HG02884 (cell line): ENCODE data around the gene FRY.
"Not testable (repeated sequence)": the region's sequence is repeated elsewhere in the genome, so short reads cannot be mapped to it uniquely, and the experiment has no call there.

ENCODE experiments used
- ATAC-seq: cut with Tn5 transposase; IDR thresholded peaks from one replicate; pipeline ENCODE4 v1.9.1; 2021; ENCODE audit warnings: mild to moderate bottlenecking, moderate library complexity; ENCODE audit not compliant: unreplicated experiment

FRY gene

DNA sequence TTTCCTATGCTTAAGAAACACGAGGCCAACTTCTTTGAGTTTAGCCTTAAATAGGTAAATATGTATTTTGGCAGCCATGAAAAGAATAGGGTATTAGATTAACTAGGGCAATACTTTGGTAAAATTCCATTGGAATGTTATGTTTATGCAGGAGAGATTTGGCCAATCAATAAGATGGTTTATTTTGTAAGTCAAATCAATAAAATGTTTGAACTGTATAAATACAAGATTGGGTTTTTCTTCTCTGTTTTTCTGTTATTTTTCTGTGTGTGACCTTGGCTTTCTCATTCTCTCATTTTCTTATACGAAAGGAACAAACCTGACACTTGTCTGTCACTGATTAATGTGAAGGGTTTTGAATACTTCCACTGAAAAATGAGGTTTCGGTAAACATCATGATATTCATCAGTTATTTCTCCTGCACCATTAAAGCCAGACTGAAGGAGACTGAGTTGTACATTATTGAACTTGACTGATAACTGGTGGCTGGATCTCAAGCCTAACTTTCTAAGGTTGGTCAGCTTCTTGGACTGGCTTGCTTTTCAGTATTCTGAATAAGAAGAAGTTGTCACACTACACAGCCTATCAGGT lies 8.6 kb downstream of the FRY start:
- no peak for ATAC-seq

DNA sequence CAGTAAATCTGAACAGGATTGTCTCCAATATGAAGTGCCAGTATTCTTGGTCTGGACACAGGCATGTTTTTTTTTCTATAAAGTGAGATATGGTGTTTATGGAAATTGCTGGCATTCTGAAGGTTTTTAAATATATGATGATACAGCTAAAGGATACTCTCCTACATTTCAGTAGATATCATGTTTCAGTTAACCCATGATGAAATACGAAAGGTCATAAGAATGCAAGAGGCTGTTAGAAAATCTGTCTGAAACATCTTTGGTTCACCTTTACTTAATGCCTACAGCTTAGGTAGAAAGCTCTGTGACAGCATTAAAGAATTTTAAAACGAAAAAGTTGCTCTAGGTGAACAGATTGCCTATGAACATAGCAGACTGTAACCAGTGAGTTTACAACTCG lies 9.1 kb downstream of the FRY start:
- no peak for ATAC-seq

DNA sequence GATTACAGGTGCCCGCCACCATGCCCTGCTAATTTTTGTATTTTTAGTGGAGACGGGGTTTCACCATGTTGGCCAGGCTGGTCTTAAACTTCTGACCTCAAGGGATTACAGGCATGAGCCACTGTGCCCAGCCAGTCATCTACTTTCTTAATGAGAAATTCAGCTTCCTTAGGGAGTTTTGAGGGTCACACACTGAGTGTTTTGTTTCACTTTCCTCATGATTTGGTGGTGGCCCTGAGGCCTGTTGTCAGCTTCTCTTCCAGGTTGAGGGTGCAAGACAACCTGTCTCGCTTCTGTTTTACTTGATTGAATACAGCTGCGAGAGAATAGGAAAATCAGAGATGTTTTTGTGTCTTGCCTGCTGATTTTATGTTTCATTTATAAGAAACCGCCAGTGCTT lies 9.9 kb downstream of the FRY start:
- peak; percentile 74 for ATAC-seq

DNA sequence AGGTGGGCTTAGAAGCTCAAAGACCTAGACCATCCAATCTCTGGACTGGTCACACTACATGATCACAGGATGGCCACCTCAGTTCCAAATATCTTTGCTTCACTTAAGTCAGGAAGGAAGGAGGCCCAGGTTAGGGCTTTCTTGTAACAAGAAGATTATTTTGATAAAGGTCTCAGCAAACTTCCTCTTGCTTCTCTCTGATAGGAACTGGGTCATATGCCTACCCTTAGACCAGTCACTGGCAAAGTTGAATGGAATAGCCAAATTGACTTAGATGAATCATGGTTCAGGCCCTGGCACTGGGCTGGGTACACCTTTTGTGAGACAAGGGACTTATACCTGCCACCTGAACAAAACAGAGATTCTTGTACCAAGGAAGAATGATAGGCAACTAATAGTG lies 11.0 kb downstream of the FRY start:
- no peak for ATAC-seq

DNA sequence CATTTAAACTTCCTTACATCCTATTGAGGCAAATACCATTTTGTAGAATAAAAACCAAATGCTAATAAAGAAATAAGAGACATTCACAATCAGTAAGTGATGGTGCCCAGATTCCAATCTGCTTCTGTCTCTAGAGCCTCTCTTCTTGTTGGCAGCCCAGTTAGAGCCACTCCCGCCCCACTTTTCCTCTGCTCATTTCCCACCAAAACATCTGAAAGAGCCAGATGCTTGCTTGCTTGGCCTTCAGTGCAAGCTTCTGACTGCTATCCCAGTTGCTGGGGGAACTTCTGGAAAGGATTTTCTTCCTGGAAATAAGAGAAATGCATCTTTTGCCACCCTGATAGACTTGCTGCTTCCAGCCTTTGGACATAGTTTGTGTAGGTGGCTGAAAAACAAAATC lies 12.9 kb downstream of the FRY start:
- ATAC-seq, result no peak

DNA sequence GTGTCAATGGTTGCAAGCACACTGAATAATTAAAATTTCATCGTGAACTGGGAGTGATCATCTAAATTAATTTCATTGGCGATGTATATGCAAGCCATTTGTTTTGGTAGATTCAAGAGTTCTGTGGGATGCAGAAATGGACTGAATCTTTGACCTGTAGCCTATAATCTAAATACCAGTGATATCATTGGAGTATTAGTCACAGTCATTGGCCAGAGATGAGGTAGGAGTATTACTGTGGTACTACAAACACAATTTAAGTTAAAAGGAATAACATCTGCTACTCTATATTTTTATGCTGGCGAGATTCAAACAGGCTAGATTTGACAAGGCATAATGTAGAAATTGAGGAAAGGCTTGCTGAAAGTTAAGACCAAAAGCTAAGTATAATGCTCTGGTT lies 14.0 kb downstream of the FRY start:
- no peak for ATAC-seq

DNA sequence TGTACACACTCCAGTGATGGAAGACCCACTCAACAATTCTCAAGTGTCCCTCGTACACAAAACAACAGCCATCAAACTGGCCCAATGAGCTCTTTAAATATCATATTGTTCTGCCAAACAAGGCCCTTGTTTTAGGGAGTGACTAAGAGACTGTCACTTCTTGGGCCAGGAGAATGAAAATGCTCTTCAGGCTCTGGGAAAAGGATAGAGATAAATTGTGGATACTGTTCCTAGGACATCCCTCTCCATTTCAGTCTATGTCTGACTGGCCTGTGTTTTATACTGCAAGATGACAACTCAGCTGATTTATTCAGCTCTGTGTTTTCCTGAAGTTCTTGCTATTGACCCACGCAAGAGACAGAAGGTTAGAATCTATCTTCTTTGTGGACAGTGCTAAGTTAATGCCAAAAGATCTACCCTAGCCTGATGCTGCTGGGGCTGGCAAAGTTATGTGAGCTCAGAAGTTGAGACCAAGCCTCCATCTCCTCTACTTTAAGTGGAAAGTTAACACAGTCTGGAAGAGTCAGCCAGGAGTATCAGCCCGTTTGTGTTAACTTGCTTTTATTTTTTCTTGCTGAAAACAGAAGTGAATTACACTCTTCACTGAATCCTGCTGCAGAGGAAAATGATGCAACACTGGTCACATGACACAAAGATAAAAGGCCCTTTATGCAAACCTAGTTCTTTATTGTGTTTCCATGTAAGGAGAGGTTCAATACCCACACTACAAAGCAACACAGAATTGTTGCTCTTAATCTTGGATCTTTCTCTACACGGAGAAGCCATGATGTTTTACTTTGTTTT lies 14.6 kb downstream of the FRY start:
- no peak for ATAC-seq

DNA sequence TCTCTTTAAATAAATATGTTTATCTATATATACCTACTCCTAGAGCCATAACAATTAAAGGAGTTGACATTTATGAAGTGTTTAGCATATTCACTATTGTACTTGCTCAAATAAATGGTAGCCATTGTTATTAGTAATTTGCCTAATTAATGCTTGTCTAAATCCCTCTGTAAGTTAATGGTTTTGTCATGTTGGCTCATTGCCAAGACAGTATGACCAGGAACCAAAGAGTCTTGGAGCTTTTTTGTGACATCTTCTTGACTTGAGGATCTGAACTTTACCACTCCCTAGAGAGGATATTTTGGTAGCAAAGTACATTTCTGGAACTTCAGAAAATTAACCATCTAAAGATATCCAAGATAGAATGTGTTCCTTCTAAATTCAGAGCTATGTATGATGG lies 15.5 kb downstream of the FRY start:
- no peak for ATAC-seq

DNA sequence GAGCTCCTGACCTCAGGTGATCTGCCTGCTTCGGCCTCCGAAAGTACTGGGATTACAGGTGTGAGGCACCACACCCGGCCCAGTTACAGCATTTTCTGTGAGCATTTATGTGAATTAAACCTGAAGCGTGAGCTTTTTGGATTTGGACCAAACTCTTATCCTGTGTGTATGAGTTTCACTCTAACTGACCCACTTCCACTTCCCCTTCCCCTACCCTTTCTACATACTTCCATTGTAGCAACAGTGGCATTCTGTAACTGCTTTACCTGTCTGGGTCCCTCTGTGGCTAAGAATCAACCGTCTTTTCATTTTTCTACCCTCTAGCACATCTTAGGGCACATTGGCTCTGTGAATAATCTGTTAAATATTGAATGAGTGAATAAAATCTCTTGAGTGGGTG lies 16.2 kb downstream of the FRY start:
- ATAC-seq, result no peak

DNA sequence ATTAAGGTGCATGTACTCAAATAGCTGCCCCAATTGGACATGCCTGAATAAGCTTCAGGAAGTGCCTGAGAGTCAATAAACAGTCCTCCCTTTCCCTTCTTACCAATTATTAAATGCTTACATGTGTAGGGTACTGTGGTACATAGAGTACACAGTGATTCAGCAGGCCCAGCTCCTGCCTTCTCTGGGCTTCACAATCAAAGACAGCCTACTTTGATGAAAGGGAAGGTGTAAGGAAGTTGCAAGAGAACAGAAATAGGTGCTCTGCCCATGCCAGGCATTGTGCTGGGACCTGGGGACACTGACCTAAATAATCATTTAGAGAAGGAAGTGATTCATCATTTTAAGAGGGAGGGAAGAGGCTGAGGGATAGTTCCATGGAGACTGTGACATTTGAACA lies 17.2 kb downstream of the FRY start:
- ATAC-seq, result no peak

DNA sequence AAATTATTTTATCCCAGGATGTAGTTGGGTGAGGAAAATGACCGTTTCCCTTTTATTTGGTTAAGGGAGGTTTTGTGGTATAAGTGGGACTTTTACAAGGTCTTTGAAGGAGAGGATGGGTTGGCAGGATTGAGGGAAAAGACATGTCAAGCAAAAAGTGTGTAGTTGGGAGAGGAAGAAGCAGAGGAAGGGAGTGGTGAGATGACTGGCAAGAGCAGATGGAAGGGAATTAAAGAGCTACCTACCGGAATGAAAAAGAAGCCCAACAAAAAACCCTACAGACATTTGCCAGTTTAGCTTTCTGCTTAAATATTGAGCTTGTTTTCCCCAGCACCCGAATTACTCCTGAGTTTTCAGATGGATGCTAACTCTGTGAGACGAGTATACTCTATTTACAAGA lies 19.6 kb downstream of the FRY start:
- no peak for ATAC-seq

DNA sequence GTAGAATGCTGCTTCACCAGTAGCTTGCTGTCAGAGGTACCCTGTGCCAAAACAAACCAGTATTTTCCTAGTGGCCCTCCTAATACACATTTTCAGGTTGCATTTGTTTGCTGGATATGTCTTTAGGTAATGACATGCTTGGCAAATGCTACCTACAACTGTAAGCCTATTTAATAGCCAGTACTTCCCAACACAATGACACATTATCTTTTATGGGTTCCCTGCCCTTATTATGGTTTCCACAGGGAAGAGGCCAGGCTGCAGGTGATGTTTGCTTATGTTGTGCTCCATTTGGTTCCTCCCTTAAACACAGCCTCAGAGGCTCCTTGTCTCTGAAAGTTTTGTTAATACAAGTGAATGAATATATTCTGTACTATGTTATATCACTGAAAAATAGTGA lies 24.7 kb downstream of the FRY start:
- ATAC-seq, result no peak

DNA sequence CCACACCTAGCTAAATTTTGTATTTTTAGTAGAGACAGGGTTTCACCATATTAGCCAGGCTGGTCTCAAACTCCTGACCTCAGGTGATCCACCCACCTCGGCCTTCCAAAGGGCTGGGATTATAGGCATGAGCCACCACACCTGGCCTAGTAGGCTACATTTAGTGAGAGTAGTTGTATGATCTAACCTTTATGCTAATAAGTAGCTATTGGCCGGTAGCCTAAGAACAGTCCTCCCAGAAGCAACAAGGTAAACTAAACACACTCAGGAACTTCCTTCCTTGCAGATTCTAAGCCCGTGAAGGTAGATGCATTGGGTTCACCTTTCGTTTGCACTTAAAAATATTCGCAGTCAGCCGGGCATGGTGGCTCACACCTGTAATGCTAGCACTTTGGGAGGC lies 25.8 kb downstream of the FRY start:
- not testable (repeated sequence) for ATAC-seq

DNA sequence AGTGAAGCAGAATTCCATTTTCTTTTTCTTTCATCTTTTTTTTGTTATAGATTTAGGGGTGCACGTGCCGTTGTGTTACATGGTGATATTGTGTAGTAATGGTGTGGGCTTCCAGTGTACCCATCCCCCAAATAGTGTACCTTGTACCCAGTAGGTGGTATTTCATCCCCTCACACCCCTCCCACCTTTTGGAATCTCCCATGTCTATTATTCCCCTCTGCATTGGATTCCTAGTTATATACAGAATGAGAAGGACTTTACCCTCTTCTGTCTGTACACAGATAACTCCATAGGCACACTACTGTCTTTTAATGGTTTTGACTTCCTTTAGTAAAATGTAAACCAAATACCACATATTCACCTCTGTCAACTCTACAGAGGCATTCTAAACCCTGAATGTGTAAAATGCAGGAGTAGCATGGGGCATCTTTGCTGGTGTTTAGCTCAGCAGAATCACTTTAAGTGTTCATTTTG lies 28.0 kb downstream of the FRY start:
- no peak for ATAC-seq

DNA sequence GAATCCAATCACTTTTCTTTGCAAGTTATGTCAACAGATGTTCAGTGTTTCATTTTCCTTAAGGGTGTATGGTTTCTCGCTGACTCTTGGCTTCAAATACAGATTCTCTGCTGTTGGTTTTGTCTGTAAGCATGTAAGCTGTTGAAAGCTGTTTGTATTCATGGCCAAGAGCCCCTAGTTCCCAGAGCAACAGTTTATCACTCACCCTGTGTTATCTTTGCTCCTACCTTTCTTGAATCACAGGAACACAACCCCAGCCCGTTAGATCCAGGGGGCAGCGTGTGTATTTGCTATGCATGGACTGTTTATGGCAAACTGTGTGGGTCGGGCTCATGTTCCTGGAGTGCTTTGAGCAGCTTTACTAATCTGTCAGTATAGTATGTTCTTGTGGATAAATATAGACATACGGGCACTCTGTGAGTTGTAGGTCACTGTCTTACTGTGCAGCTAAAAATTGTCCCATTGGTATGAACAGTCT lies 28.9 kb downstream of the FRY start:
- no peak for ATAC-seq

DNA sequence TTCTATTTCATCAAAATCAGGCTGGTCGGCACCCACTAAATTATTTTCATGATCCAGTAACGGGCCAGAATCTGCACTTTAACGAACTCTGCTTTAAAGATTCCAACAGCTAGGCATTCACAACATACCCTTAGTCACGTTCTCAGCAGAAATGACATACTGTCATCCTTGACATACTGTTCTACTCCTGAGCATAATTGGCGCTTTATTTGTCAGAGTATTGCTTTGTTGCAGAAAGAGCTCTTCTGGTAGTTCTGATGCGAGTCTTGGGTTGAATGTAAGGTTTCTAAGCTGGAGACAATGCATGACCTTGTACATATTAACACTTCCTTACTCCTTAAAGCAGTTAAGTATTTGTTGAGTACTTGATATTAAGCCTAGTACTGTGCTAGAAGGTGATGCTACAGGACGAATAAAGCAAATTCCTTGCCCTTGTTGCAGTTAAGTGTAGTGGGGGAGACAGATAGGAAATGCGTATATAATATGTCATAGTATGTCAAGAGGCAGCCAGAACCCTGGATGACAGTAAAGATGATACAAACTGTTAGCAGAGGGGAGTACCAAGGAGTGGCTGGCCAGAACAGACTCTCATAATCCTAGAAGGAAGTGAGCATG lies 32.2 kb downstream of the FRY start:
- no peak for ATAC-seq

DNA sequence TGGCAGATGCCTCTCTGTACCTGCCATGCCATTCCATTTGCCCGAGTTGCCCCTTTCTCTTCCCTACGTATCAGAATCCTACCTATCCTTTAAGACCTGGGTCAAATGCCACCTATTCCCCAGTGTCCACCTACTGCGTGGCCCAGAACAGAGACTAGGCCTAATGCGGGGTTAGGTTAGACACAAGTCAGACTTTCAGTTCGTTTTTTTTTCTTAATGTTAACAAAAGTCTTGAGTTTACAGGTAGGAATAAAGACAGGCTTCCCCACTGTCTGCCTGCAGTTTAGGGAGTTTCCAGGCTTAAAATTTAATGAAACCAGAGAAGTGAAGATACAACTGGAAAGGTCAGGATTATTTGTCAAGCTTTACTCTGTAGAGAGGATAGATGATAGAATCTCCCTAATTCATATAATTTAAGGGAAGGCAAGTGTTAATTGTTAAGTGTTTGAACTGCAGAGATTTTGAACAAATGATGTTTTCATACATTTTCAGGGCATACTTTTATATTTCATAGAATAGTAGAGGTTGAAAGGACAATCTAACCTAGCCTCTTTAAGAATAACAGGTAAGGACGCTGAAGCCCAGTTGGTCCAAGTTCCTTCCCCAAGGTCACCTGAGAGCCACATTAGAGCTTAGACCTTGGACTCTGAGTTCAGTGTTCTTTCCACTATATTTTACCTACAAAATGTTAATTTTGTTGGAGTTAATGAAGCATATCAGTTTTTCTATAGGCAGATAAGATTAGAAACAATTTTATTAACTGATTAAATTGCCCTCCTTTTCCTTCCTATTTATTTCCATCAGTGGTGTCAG lies 35.8 kb downstream of the FRY start:
- no peak for ATAC-seq

DNA sequence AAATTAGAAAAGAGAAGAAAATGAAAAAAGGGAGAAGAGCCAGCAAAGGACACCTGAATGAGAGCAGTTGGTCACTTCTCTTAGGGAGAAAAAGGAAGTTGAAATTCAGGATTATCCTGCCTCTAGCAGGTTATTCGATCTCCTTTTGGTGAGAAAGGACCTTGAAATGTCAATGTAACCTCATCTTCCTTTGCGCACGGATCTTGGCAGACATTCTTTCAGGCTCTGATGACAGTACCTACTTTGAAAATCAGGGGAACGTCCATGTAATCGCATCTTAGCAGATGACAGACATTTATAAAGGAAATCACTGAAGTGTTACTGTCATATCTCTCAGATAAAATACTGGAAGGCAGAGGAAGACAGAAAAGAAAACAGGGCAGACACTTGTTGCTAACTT lies 36.7 kb downstream of the FRY start:
- ATAC-seq, result no peak

DNA sequence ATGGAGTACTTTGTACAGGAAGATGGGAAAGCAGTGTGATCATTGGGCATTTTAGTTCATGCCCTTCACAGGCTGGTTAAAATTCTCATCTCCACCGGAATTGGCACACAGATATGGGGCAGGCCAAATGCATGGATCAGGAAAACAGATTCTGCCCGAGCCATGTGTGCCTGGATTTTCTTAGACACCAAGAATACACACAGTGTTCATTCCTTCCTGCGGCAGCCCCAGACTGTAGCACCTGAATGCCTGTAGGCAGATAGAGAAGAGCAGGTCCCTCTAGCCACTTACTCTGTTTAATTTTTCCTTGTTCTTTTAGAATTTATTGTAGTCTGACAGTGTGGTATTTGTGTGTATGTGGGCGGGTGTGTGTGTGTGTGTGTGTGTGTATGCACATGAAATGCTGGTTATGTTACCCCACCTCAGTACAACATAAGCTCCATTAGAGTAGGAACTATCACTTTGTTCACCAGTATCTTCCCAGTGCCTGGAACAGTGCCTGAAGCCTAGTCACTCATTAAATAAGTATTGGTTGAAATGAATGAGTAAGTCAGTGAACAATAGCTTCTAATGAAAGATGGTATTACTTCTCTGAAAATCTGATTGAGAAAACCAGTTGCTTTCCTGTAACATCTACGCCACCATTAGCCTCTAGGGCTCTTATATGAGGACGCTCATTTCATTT lies 41.7 kb downstream of the FRY start:
- ATAC-seq, result no peak

DNA sequence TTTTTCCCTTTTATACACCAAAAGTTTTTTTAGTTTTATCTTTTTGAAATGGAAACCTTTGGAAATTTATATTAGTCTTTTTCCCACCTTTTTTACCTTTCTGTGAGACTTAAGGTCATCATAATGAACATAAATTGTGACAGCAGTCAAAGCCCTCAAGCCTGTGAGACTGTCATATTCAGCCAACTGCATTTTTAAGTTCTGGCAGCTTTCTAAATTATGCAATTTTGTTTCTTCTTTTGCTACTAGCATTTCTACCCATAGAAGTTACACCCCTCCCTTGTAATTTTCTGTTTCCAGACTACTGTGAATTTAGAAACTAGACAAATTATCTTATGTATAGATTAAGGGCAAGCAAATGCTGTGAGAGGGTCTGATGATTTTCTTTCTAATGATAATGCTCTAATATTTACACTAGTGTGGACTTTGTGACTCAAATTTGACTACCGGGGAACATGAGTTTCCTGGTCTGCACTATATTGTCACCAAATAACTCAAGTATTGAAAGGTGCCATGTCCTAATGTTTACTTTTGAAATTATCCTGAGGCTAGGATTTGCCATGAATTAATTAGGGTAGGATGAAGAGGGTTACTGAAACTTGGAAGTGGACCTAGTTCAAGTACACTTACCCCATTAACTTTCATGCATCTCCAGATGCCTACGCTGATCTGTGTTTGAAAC lies 43.7 kb downstream of the FRY start:
- ATAC-seq, result no peak
